ENCODE data around the gene DNM1L. TPM values are rescaled to one million over a fixed set of nuclear protein-coding genes. Genes with fewer than 3 reads are reported as not detected.
"Not testable (repeated sequence)": the region's sequence is repeated elsewhere in the genome, so short reads cannot be mapped to it uniquely, and the experiment has no call there.

Gene DNM1L
- total RNA-seq, 1 donor from 2014 or later = 209 TPM

DNA sequence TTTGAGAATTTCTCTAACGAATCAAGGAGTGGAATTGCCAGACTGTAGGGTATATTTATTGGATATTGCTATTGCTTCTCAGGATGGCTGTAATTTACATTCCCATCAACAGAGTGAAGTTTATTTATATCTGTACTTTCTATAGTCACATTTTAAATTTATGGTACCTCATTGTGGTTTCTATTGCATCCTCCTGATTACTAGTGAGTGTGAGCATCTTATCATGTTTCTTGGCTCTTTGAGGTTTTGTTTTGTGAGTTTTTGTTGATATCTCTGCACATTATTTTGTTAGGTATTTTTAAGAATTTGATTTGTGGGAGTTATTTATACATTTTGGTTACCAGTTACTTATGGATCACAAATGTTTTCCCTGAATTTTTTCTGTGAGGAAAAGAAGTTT is 13.9 kb downstream of the DNM1L start:
- no peak for DNase-seq (ENCODE audit: low spot score in 2 of 2)
- FAIRE-seq = no peak

GRCh38 chr12:32695787-32696186 is 16.7 kb downstream of the DNM1L start:
- no peak for DNase-seq (ENCODE audit: low spot score in 2 of 2)

DNA sequence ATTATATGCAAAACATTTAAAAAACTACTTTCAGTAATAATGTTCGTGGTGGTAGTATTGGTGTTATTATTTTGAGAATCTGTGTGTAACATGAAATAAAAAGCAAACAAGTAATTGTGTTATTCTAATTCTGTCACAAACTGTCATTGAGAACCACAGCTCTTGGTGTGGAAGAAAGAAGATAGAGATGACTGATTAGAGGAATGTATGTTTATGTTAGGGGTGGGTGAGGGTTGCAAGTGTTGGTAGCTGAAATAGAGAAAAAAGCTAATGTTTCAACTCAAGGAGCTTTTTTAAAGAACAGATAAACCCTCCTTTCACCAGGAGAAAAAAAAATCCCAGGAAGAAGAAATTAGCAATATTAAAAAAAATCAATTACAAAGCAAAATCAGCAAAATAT is 18.3 kb downstream of the DNM1L start:
- DNase-seq (ENCODE audit: low spot score in 2 of 2) (no peak), FAIRE-seq (no peak)

More at GRCh38 chr12:32695787-32696186, 16.7 kb downstream of the DNM1L start:
- no peak for FAIRE-seq

DNA sequence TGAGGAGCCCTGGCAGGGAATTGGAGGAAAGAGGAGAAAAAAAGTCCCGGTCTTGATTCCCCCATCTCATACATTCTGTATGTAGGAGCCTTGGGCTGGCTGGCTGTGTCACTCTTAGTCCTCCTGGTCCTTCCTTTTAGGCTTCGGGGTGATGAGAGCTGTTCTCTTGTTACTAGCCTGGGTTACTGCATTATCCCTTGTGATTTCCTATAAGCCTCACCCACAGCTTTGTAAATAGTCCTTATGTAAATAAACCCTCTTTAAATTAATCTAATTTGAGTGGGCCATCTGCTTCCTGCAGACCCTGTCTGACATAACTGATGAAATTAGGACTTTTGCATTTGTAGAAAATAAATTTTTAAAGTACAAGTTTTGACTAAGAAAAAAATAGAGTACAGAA is 19.2 kb downstream of the DNM1L start:
- DNase-seq (ENCODE audit: low spot score in 2 of 2) (no peak), FAIRE-seq (no peak)

DNA sequence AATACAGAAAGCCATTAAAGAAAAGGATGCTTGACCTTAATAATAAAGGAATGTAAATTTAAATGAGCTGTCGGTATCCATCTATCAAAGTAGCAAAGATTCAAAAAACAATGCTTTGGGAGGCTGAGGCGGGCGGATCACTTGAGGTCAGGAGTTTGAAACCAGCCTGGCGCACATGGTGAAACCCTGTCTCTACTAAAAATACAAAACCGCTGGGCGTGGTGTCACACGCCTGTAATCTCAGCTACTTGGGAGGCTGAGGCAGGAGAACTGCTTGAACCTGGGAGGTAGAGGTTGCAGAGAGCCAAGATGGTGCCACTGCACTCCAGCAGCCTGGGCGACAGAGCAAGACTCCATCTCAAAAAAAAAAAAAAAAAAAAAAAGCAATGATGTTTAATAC is 20.3 kb downstream of the DNM1L start:
- DNase-seq (ENCODE audit: low spot score in 2 of 2); FAIRE-seq: not testable (repeated sequence)

- no peak for FAIRE-seq
- DNase-seq (ENCODE audit: low spot score in 2 of 2) = no peak
Measured at GRCh38 chr12:32702473-32702872, 23.4 kb downstream of the DNM1L start.

GRCh38 chr12:32702946-32703345 is 23.8 kb downstream of the DNM1L start:
- FAIRE-seq (no peak), DNase-seq (ENCODE audit: low spot score in 2 of 2) (no peak)

- no peak for FAIRE-seq
- no peak for DNase-seq (ENCODE audit: low spot score in 2 of 2)
Measured at GRCh38 chr12:32705783-32706182, 26.7 kb downstream of the DNM1L start.

DNA sequence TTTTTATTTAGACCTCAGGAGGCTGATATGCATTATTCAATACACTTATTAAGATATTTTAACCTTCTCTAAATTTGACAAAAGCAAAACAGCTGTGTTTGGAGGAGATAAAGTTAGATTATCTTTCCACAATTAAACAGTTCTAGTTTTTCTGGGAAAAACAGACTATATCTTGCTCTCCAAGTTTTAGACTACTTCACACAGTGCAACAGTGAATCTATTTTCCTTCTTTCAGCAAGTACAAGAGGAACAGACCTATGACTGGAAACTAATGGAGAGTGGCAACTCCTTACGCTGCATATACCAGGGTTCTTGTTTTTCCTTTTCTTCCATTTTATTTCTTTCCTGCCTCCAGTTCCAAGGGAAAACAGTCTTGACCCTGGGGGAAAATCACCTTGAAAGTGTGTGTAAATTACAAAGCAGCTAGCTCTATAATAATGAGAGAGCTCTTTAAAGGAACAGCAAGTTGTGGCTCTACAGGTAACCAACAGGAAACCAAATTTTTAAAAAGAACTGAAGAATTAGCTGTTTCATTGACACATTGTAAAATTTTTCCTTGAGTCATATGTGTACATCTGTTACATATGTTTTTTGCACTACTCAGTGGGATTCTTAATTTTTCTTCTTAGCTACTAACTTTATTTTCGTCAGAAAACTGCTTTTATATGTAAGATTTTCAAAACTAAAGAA is 27.4 kb downstream of the DNM1L start:
- FAIRE-seq (no peak), DNase-seq (ENCODE audit: low spot score in 2 of 2) (no peak)

DNA sequence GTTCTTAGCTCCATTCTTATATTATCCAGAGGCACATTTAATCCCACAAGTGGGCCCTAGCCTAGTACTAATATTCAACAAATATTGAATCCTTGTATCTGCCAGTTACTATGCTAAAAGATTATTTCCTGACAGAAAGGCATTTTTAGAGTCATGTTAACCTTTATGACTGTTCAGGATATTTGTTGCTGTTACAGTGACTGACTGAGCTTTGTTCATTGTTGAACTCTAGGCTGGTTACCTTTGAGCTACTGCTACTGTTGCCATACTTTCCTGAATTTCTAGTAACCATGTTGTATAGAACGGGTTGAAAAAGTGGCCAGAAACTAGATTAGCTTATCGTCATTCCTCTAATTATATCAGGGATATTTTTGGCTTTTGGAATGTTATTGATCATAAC is 29.8 kb downstream of the DNM1L start:
- no peak for DNase-seq (ENCODE audit: low spot score in 2 of 2)
- FAIRE-seq = no peak

DNA sequence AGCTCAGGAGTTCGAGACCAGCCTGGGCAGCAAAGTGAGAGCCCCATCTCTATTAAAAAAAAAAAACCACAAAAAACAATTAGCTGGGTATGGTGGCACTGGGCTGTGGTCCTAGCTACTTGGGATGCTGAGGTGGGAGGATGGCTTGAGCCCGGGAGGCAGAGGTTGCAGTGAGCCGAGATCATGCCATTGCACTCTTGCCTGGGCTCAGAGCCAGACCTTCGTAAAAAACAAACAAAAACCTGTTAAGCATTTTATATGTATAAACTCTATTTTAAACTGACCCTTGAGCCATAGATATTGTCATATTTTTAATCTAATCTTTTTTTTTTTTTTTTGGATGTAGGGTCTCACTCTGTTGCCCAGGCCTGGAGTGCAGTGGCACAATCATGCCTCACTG is 35.7 kb downstream of the DNM1L start:
- FAIRE-seq (no peak), DNase-seq (ENCODE audit: low spot score in 2 of 2) (no peak)

DNA sequence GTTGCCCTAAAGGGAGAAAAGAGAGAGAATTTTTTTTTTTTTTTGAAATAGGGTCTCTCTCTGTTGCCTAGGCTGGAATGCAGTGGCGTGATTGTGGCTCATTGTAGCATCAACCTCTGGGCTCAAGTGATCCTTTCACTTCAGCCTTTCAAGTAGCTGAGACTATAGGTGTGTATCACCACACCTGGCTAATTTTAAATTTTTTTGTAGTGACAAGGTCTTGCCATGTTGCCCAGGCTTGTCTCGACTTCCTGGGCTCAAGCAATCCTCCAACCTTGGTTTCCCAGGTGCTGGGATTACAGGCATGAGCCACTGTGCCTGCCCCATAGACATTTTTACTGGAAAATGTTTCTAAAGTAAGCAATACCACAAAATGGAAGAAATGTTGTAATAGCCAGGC is 39.8 kb downstream of the DNM1L start:
- no peak for FAIRE-seq
- DNase-seq (ENCODE audit: low spot score in 2 of 2) = no peak

DNA sequence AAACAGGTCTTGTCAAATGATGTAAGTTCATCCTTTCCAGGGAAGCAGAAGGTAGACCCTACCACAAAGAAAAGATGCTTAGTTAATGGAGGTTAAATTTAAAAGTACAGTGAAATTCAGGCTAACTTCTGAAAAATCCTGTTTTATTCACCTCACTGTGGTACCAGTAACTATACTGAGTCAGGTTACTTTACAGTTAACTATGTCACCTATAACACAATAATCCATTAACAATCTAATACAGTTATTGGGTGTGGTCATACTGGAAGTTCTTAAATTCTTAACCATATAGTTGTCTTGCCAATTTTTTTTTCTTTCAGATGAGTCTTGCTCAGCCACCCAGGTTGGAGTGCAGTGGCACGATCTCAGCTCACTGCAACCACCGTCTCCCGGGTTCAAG is 46.2 kb downstream of the DNM1L start:
- FAIRE-seq; DNase-seq (ENCODE audit: low spot score in 2 of 2): not testable (repeated sequence)

GRCh38 chr12:32726286-32726685 is 47.2 kb downstream of the DNM1L start:
- DNase-seq (ENCODE audit: low spot score in 2 of 2) = no peak
- FAIRE-seq = no peak

GRCh38 chr12:32727237-32727636 is 48.1 kb downstream of the DNM1L start:
- no peak for FAIRE-seq
- no peak for DNase-seq (ENCODE audit: low spot score in 2 of 2)

GRCh38 chr12:32734952-32735351 is 55.9 kb downstream of the DNM1L start:
- FAIRE-seq (no peak), DNase-seq (ENCODE audit: low spot score in 2 of 2) (no peak)

DNA sequence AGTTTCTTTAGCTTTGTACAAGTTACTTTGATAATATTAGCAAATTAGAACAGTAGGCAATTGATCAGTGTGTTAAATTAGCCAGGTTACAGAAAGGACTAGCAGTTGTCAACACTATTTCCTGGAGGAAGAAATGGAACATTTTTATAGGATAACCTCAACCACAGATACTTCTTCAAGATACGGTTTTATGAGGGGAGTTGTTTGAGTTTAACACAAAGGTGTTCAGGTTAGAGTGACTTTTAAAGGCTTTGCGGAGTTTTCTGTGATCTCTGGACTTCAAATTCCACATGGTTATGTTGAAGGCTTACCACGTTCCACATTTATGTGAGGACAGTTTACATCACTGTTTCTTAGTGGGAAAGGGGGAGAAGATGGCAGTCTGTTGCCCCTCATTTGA is 57.3 kb downstream of the DNM1L start:
- DNase-seq (ENCODE audit: low spot score in 2 of 2) = no peak
- no peak for FAIRE-seq

- DNase-seq (ENCODE audit: low spot score in 2 of 2) (no peak), FAIRE-seq (no peak)
Measured at GRCh38 chr12:32737715-32738114, 58.6 kb downstream of the DNM1L start.

DNA sequence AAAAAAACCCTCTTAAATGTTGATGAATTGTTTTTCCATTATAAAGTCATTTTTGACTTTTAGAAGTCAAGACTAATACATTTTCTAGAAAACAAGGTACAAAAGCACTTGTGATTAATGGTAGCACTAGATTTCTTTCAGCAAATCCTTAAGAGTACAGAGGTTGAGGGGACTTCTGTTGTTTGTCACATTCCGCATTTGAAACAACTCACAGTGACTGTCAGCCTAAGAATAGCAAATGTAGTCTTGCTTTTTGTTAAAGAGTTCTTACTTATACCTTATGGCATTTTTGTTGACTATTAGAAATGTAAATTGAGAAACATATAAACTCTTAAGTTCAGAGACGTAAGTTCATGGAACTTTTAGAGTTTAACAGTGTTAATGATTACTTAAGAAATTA is 60.2 kb downstream of the DNM1L start:
- FAIRE-seq (no peak), DNase-seq (ENCODE audit: low spot score in 2 of 2) (no peak)

- FAIRE-seq = no peak
Measured at GRCh38 chr12:32742133-32742532, 63.0 kb downstream of the DNM1L start.

DNA sequence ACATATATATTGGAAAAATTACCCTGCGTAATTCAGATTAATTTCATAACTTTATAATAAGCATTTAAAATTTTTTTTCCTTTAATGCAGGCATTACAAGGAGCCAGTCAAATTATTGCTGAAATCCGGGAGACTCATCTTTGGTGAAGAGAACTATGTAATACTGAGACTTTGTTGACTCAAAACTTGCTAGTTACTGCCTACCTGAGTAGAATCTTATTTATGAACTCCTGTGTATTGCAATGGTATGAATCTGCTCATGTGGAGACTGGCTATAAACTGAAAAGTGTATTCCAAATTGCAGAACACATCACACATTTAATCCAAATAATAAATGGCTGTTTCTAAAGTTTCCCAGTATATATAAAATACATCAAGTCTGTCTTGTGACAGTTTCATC is 64.2 kb downstream of the DNM1L start:
- FAIRE-seq (no peak), DNase-seq (ENCODE audit: low spot score in 2 of 2) (no peak)

More at GRCh38 chr12:32742133-32742532, 63.0 kb downstream of the DNM1L start:
- no peak for DNase-seq (ENCODE audit: low spot score in 2 of 2)

- no peak for DNase-seq (ENCODE audit: low spot score in 2 of 2)
- FAIRE-seq = no peak
Measured at GRCh38 chr12:32753605-32754004, 74.5 kb downstream of the DNM1L start.

GRCh38 chr12:32754111-32754510 is 75.0 kb downstream of the DNM1L start:
- no peak for DNase-seq (ENCODE audit: low spot score in 2 of 2)
- no peak for FAIRE-seq

Measured in frontal cortex (tissue), 4 donors.